Prostate gland (tissue), 2 donors: ENCODE data around the gene GPC5. TPM values are rescaled to one million over a fixed set of nuclear protein-coding genes. Genes with fewer than 3 reads are reported as not detected.

Experiments
- DNase-seq: peaks from one replicate; pipeline ENCODE4 v3.0.0-alpha.2; 2019; ENCODE audit warnings: low spot score
- H3K27ac ChIP-seq, 2 donors: fragments of 200-600 bp; sonication (generic); 2 replicates each; pipeline ENCODE4 v1.5.1; 2017 to 2019
- H3K27me3 ChIP-seq: fragments of 200-600 bp; sonication (generic); replicated peaks from 2 replicates; pipeline ENCODE4 v1.5.1; 2019; ENCODE audit not compliant: insufficient read depth
- H3K36me3 ChIP-seq, 2 donors: fragments of 200-600 bp; sonication (generic); 1 replicate in 1 of 2; 2 replicates in 1 of 2; pipeline versions ENCODE4 v1.5.1 to v1.8.1; 2017 to 2019
- H3K4me1 ChIP-seq: fragments of 200-600 bp; sonication (generic); replicated peaks from 2 replicates; pipeline ENCODE4 v1.5.1; 2019
- H3K4me3 ChIP-seq, 2 donors: fragments of 200-600 bp; sonication (generic); 2 replicates each; pipeline ENCODE4 v1.5.1; 2017 to 2019
- H3K9me3 ChIP-seq: fragments of 200-600 bp; sonication (generic); 2 replicates; pipeline ENCODE4 v1.5.1; 2017
- POLR2A ChIP-seq: fragments of 450-650 bp; IDR thresholded peaks from one replicate; pipeline ENCODE4 v1.6.1; 2016; ENCODE audit warnings: antibody characterized with exemption, mild to moderate bottlenecking
- POLR2AphosphoS5 ChIP-seq: sonication (generic); formaldehyde crosslinking; IDR thresholded peaks from one replicate; pipeline ENCODE4 v1.6.1; 2017; ENCODE audit warnings: antibody characterized with exemption
- WGBS: methylation state at CpG from one replicate; pipeline ENCODE4 v1.1.5; 2018; 5-methylcytosine and 5-hydroxymethylcytosine counted together
- intact Hi-C: fragments of 100-400 bp; cut with DNase I; formaldehyde crosslinking; loops from one replicate; pipeline ENCODE4 v1.14.2; 2022
- total RNA-seq, 2 donors: library from RNA; depleted of rRNA; stranded (reverse); fragments of >200 nt; gene quantifications; one replicate each; pipeline ENCODE4 v1.1.0, GENCODE V29; 2016
- TF ChIP-seq, protein P1 (sequence below), 4 experiments: fragments of 200-600 bp in 2 of 4; fragments of 450-650 bp in 2 of 4; sonication (generic) in 2 of 4; IDR thresholded peaks; 1 replicate in 3 of 4; 2 replicates in 1 of 4; pipeline ENCODE4 v1.5.1; 2016 to 2019; ENCODE audit warnings: antibody characterized with exemption in 4 of 4, mild to moderate bottlenecking in 2 of 4, moderate library complexity in 2 of 4

The GPC5 gene
- total RNA-seq, 2 donors from 2014 or later, result 0.23 to 35.0 TPM

DNA sequence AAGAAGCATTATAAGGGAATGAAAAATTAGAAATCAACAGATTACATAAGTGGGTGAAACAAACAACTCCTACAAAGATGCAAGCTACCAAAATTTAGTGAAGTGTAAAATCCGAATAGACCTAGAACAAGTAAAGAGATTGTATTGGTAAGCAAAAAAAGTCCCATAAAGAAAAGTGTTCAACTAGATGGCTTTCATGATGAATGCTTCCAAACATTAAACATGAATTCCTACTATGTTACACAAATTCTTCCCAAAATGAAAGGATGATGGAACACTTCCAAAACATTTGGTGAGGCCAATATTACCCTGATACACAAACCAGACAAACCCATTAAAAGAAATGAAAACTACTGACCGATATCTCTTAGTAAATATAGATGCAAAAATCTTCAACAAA, 139.0 kb downstream of the GPC5 start:
- 85% methylated on average over 2 of the region's 2 CpGs for WGBS
- intact Hi-C loops, result no loop called here

DNA sequence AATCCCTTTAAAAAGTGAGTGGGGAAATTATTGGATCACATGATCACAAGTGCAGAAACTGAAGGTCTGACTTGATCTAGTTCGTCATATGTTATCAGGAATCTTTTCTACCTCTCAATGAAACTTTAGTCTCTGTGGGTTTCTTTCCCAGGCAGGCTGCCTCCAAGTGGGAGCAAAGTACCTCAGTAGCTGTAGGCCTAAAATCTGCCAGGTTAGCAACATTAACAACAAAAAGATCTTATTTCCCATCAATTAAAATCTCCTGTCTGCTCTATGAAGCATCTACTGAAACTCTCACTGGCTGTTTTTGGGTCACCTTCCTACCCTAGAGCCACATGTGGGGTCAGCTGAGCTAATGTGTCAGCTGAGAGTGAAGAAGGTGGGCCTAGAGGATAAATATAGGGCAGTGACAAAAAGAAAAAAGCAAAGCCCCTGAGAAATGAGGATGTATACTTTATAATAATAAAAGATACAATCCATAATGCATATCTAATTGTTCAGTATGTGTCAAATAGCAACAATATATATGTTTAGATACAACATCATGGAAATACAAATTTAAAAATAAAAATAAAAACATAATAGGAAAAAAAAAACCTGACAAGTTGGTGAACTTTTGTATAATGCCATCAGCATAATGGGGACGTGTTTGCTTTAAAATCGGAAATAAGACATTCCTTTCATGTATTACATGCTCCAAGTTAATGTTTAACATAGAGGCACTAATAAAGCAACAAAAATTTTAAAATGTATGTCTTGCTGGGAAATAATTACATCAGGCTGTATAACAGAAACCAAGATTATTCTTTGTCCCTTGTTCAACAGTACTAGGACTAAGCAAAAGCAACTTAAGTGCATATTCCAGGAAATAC, 141.1 kb downstream of the GPC5 start:
- intact Hi-C loops, result no loop called here
- no peaks in the 10 kb centered on the region for H3K4me1 ChIP-seq

More for the DNA sequence above, 139.0 kb downstream of the GPC5 start:
- no peak overlapping the region for H3K4me3 ChIP-seq
- H3K36me3 ChIP-seq, result no peaks in the 10 kb centered on the region
- no peaks in the 10 kb centered on the region for H3K4me1 ChIP-seq
- no peak for DNase-seq
- TF ChIP-seq POLR2A (no peak), POLR2AphosphoS5 (no peak)
- TF ChIP-seq, protein P1, sequence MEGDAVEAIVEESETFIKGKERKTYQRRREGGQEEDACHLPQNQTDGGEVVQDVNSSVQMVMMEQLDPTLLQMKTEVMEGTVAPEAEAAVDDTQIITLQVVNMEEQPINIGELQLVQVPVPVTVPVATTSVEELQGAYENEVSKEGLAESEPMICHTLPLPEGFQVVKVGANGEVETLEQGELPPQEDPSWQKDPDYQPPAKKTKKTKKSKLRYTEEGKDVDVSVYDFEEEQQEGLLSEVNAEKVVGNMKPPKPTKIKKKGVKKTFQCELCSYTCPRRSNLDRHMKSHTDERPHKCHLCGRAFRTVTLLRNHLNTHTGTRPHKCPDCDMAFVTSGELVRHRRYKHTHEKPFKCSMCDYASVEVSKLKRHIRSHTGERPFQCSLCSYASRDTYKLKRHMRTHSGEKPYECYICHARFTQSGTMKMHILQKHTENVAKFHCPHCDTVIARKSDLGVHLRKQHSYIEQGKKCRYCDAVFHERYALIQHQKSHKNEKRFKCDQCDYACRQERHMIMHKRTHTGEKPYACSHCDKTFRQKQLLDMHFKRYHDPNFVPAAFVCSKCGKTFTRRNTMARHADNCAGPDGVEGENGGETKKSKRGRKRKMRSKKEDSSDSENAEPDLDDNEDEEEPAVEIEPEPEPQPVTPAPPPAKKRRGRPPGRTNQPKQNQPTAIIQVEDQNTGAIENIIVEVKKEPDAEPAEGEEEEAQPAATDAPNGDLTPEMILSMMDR (IDR thresholded peaks at IDR 0.05), result no peak
- no peaks in the 10 kb centered on the region for H3K9me3 ChIP-seq
- no peak overlapping the region for H3K27ac ChIP-seq
- H3K27me3 ChIP-seq, result no peaks in the 10 kb centered on the region

DNA sequence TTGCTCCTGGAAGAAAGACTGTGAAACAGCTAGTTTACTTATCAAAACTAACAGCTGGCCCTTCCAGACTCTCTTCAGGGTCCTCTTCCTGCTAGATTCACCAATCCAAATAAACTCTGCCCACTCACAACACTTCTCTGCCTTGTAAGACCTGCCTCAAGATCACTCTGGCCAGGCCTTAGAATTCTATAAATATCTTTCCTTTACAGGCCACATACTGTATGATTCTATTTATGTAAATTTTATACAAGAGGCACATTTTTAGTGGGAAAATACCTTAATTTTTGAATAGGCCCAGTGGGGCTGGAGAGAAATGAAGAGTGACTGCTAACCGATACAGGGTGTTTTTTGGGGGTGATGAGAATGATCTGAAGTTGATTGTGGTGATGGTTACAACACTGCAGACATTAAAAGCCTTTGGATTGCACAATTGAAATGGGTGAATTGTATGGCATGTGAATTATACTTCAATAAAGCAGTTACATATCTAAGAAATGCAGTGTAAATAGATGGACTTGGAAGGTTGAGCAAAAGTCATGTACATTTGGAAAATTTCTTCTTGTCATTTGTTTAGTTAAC, 141.8 kb downstream of the GPC5 start:
- DNase-seq, result no peak
- H3K4me1 ChIP-seq, result no peaks in the 10 kb centered on the region
- H3K9me3 ChIP-seq, result no peaks in the 10 kb centered on the region
- H3K27me3 ChIP-seq, result no peaks in the 10 kb centered on the region
- no peaks in the 10 kb centered on the region for H3K36me3 ChIP-seq
- WGBS, result 79% methylated on average over 1 of the region's 1 CpG
- TF ChIP-seq POLR2A, result no peak
- TF ChIP-seq, protein P1 (IDR thresholded peaks at IDR 0.05), result no peak
- H3K27ac ChIP-seq, result no peak overlapping the region
- intact Hi-C loops, result no loop called here
- no peak overlapping the region for H3K4me3 ChIP-seq

More for the DNA sequence above, 141.1 kb downstream of the GPC5 start:
- H3K27ac ChIP-seq, result no peak overlapping the region
- H3K36me3 ChIP-seq, result no peaks in the 10 kb centered on the region
- H3K9me3 ChIP-seq, result no peaks in the 10 kb centered on the region
- 60% methylated on average over 3 of the region's 3 CpGs for WGBS
- no peaks in the 10 kb centered on the region for H3K27me3 ChIP-seq
- H3K4me3 ChIP-seq, result no peak overlapping the region
- TF ChIP-seq, protein P1 (IDR thresholded peaks at IDR 0.05), result no peak
- TF ChIP-seq POLR2A (no peak), POLR2AphosphoS5 (no peak)
- no peak for DNase-seq

DNA sequence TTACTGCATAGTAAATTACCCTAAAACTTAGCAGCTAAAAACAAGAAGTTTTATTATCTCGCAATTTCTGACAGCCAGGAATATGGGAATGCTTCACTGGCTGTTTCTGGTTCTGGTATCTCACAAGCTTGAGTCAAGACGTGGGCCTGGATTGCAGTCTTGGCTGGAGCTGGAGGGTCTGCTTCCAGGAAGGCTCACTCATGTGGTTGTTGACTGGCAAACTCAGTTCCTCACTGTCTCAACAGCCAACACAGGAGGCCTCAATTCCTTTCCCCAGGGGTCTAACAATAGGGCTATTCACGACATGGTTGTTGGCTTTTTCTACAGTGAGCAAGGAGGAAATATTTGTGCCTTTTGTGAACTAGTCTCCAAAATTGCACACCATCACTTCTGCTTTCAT, 146.3 kb downstream of the GPC5 start:
- TF ChIP-seq POLR2A (no peak), POLR2AphosphoS5 (no peak)
- TF ChIP-seq, protein P1 (IDR thresholded peaks at IDR 0.05), result no peak
- H3K27me3 ChIP-seq, result no peaks in the 10 kb centered on the region
- intact Hi-C loops, result no loop called here

More for the DNA sequence above, 146.3 kb downstream of the GPC5 start:
- 47% methylated on average over 3 of the region's 3 CpGs for WGBS
- Histone ChIP-seq H3K36me3 (no peaks in the 10 kb centered on the region), H3K4me3 (no peak overlapping the region), H3K9me3 (no peaks in the 10 kb centered on the region), H3K27ac (no peak overlapping the region), H3K4me1 (no peaks in the 10 kb centered on the region)
- no peak for DNase-seq
